Measurements from ENCODE around the gene FIBP. TPM values are rescaled to one million over a fixed set of nuclear protein-coding genes. Genes with fewer than 3 reads are reported as not detected.
A peak's percentile ranks its signal among the peaks of the same experiment; 100 is the strongest.

Gene FIBP
- total and polyA plus RNA-seq, 10 of the 15 experiments (the other 5 are each of a cell fraction or from before 2014, with no cell fraction given) = 65.1 to 182 (median 94.6) TPM

DNA sequence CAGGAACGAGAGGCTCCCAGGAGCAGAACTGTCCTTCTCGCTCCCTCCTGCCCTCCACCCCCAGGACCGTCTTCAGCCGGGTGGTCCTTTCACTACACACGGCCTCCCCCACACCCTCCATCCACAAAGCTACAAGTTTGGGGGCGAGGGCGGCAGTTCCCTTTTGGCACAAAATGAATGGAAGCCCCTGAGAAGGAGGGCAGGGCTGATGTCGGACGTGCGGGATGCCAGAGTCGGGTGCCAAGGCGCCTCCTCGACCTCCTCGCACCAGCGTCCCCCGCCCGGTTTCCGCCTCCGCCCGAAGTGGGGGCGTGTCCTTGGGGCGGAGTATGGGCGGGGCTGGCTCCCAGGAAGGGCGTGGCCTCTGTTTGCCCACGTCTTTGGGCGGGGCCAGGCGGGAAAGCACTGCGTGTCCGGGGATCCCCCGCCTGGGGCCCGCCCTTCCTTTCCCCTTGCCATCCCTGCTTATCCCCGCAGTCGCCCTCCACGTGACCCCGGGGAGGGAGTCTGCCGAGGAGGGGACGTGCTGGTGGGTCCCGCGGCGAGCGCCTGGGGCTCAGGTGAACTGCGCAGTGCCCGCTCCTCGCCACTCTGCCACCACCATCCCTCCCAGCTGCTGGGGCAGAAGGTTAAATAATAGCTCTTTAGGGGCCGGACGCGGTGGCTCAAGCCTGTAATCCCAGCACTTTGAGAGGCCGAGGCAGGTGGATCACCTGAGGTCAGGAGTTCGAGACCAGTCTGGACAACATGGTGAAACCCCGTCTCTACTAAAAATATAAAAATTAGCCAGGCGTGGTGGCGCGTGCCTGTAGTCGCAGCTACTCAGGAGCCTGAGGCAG, 14.7 kb downstream of the FIBP start:
- H3K9me3 ChIP-seq (replicated peaks; ENCODE audit: control insufficient read depth, insufficient read depth, low read length) = no peaks in the 10 kb centered on the region
- no peaks in the 10 kb centered on the region for H3K36me3 ChIP-seq (ENCODE audit: control insufficient read depth in 2 of 2, insufficient read depth in 2 of 2, low read length in 1 of 2)
- H3K27me3 ChIP-seq (replicated peaks in 1 of 2; ENCODE audit: control insufficient read depth in 2 of 2, insufficient read depth in 2 of 2, low read length in 1 of 2) = no peaks in the 10 kb centered on the region
- CTCF ChIA-PET = interaction anchor here (0.5 to 3.2 kb wide), 8 partner anchors 14 to 172 kb away, joined by 3 to 66 read pairs (median 4); partner anchors contain the start of genes CCDC85B, FIBP and MUS81
- H3K79me2 ChIP-seq (ENCODE audit: control insufficient read depth, insufficient read depth, low read length) = no peaks in the 10 kb centered on the region
- in situ Hi-C loops (cut with MboI) (loop anchor here (25.0 kb wide), 1 partner anchor 1636 kb away; the partner anchor contains the start of genes DNAJC4, FKBP2, NUDT22 and PPP1R14B), intact Hi-C loops (cut with micrococcal nuclease; ENCODE audit: unreplicated experiment) (no loop called here)
- WGBS (ENCODE audit: insufficient coverage, insufficient replicate concordance, low lambda C conversion rate, missing lambda C conversion rate) = 4% methylated on average over 53 of the region's 54 CpGs
- H3K9ac ChIP-seq (ENCODE audit: control insufficient read depth, insufficient read depth, low read length) = peak overlapping the region; percentile 82
- ATAC-seq = peak; percentile 89
- RAD21 ChIA-PET (ENCODE audit: unreplicated experiment) = interaction anchor here (0.8 to 2.0 kb wide), 6 partner anchors 12 to 161 kb away, joined by 3 to 21 read pairs (median 7); partner anchors contain the start of genes CCDC85B, FIBP and KAT5
- H3K4me3 ChIP-seq = peak overlapping the region; percentile 87
- POLR2A ChIA-PET = interaction anchor here (0.6 to 2.1 kb wide), 9 partner anchors 12 to 396 kb away, joined by 3 to 22 read pairs (median 4); partner anchors contain the start of genes CCDC85B, FIBP and MUS81
- H4K20me1 ChIP-seq (ENCODE audit: control insufficient read depth, insufficient read depth) = no peaks in the 10 kb centered on the region
- peak overlapping the region; percentile 96 for H3K4me2 ChIP-seq (ENCODE audit: control insufficient read depth, insufficient read depth)
- SMC1A ChIA-PET (ENCODE audit: uncharacterized antibody, unreplicated experiment) = interaction anchor here (1.0 to 2.1 kb wide), 5 partner anchors 10 to 87 kb away, joined by 3 to 13 read pairs (median 5); partner anchors contain the start of genes CCDC85B, CFL1 and MUS81
- no TSS peak for BruUV-seq (replicated peaks)
- H3K27ac ChIP-seq (ENCODE audit: control insufficient read depth, insufficient read depth) = peak overlapping the region; percentile 51
- peak; percentile 87 for DNase-seq (ENCODE audit: low read depth, low spot score)
- H2AFZ ChIP-seq (ENCODE audit: control insufficient read depth, low read depth, low read length) = peak overlapping the region; percentile 73
- FAIRE-seq = peak; percentile 90
- H3K4me1 ChIP-seq (ENCODE audit: control insufficient read depth, insufficient read depth, low read length) = peaks cover 11% of the 10 kb centered on the region
- TF ChIP-seq SMAD1 (IDR thresholded peaks at IDR 0.05; ENCODE audit: low read depth, partially characterized antibody) (peak; percentile 25), POLR2AphosphoS5 (IDR thresholded peaks at IDR 0.05; ENCODE audit: low read length) (peak; percentile 39; the same call in 1 of the 2 replicates), RELA (IDR thresholded peaks at IDR 0.05; ENCODE audit: borderline replicate concordance, partially characterized antibody) (peak; percentile 70), SIX5 (IDR thresholded peaks at IDR 0.05; ENCODE audit: low read depth, low read length, severe bottlenecking) (no peak), EED (IDR thresholded peaks at IDR 0.05; ENCODE audit: low read depth) (0 out of 2 replicates have a peak, but pooled peaks have one; percentile 18), SMC3 (IDR thresholded peaks at IDR 0.05; ENCODE audit: borderline replicate concordance, low read length) (no peak), MAX (IDR thresholded peaks at IDR 0.05; ENCODE audit: low read depth, low read length) (peak; percentile 92), SP1 (IDR thresholded peaks at IDR 0.05; ENCODE audit: low read depth, low read length) (peak; percentile 90), RCOR1 (conservative IDR thresholded peaks at IDR 0.05; ENCODE audit: low read depth, low read length) (no peak), POLR2AphosphoS2 (IDR thresholded peaks at IDR 0.05; ENCODE audit: low read depth, low read length) (peak; percentile 54; the same call in 1 of the 2 replicates), SIN3A (IDR thresholded peaks at IDR 0.05; ENCODE audit: low read depth, low read length) (peak; percentile 42; the same call in 1 of the 2 replicates), BACH1 (IDR thresholded peaks at IDR 0.05; ENCODE audit: borderline replicate concordance) (peak; percentile 58; the same call in 1 of the 2 replicates), NBN (IDR thresholded peaks at IDR 0.05) (peak; percentile 78), SMAD5 (IDR thresholded peaks at IDR 0.05; ENCODE audit: low read depth) (no peak), CREB1 (IDR thresholded peaks at IDR 0.05; ENCODE audit: low read depth) (peak; percentile 79), BHLHE40 (IDR thresholded peaks at IDR 0.05; ENCODE audit: borderline replicate concordance in 1 of 2, low read depth in 2 of 2, low read length in 1 of 2) (peak; percentile 87 to 94), CHD2 (IDR thresholded peaks at IDR 0.05; ENCODE audit: borderline replicate concordance, low read depth, low read length) (peak; percentile 25; the same call in 1 of the 2 replicates)
- TF ChIP-seq, protein P1, sequence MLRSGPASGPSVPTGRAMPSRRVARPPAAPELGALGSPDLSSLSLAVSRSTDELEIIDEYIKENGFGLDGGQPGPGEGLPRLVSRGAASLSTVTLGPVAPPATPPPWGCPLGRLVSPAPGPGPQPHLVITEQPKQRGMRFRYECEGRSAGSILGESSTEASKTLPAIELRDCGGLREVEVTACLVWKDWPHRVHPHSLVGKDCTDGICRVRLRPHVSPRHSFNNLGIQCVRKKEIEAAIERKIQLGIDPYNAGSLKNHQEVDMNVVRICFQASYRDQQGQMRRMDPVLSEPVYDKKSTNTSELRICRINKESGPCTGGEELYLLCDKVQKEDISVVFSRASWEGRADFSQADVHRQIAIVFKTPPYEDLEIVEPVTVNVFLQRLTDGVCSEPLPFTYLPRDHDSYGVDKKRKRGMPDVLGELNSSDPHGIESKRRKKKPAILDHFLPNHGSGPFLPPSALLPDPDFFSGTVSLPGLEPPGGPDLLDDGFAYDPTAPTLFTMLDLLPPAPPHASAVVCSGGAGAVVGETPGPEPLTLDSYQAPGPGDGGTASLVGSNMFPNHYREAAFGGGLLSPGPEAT (IDR thresholded peaks at IDR 0.05; ENCODE audit: low read depth) = peak; percentile 79
- TF ChIP-seq, protein P2, sequence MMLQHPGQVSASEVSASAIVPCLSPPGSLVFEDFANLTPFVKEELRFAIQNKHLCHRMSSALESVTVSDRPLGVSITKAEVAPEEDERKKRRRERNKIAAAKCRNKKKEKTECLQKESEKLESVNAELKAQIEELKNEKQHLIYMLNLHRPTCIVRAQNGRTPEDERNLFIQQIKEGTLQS (IDR thresholded peaks at IDR 0.05; ENCODE audit: borderline replicate concordance, extremely low read depth, low read depth, low read length) = peak; percentile 56; the same call in 1 of the 2 replicates
- TF ChIP-seq, protein P3, sequence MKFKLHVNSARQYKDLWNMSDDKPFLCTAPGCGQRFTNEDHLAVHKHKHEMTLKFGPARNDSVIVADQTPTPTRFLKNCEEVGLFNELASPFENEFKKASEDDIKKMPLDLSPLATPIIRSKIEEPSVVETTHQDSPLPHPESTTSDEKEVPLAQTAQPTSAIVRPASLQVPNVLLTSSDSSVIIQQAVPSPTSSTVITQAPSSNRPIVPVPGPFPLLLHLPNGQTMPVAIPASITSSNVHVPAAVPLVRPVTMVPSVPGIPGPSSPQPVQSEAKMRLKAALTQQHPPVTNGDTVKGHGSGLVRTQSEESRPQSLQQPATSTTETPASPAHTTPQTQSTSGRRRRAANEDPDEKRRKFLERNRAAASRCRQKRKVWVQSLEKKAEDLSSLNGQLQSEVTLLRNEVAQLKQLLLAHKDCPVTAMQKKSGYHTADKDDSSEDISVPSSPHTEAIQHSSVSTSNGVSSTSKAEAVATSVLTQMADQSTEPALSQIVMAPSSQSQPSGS (IDR thresholded peaks at IDR 0.05; ENCODE audit: low read length) = no peak

Measured in GM12878 (cell line).